ENCODE data around the gene SNRK.

SNRK gene

DNA sequence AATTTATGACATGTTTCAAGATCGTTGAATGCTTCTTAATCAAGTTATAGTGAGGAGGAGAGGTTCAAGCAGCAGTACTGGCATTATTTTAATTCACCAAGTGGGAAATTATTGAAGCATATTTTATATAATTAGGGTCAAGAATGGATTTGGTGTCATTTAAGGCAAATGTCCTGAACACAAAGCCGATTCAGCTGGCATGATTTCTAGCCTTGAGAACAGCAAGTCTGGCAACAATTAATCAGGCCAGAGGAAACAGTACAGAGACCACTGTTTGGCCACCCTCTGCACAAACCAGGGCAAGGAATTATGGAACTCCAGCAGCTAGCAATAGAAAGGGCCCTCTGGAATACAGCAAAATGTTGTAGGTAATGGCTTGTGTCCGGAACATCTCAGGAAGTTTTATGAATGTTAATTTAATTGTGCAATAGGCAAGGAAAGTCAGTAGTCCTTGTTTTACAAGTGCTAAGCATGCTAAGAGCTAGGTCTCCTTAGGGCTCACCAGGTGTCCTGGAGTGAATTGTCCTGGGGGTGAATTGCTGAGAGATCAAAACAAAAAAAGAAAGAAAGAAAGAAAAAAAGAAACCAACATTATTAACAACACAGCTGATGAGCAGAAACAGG lies 38.7 kb upstream of the SNRK start:
- no peak overlapping the region for H3K27ac ChIP-seq
- TF ChIP-seq ZFX (IDR thresholded peaks at IDR 0.05; ENCODE audit: borderline replicate concordance), result no peak
- TF ChIP-seq, protein P1, sequence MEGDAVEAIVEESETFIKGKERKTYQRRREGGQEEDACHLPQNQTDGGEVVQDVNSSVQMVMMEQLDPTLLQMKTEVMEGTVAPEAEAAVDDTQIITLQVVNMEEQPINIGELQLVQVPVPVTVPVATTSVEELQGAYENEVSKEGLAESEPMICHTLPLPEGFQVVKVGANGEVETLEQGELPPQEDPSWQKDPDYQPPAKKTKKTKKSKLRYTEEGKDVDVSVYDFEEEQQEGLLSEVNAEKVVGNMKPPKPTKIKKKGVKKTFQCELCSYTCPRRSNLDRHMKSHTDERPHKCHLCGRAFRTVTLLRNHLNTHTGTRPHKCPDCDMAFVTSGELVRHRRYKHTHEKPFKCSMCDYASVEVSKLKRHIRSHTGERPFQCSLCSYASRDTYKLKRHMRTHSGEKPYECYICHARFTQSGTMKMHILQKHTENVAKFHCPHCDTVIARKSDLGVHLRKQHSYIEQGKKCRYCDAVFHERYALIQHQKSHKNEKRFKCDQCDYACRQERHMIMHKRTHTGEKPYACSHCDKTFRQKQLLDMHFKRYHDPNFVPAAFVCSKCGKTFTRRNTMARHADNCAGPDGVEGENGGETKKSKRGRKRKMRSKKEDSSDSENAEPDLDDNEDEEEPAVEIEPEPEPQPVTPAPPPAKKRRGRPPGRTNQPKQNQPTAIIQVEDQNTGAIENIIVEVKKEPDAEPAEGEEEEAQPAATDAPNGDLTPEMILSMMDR (IDR thresholded peaks at IDR 0.05), result no peak

DNA sequence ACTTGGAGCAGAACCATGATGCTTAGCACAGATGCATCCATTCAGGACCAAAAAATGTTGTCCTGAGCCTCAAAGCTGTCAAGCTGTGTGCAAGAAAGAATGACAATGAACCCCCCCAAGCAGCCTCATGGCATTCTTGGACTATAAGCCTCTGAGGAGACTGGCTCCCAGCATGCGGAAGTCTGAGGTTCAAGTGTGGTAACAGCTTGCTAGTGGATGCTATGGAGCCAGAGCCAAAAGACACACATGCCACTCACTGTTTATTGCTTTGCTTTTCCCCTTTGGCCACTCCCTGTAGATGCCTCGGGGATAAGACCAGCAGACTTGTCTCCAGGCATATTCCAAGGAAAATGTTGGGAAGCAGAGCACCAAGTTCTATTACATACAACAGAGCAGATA lies 38.2 kb upstream of the SNRK start:
- no peak overlapping the region for H3K27ac ChIP-seq
- TF ChIP-seq, protein P1 (IDR thresholded peaks at IDR 0.05), result no peak
- no peak for TF ChIP-seq ZFX (IDR thresholded peaks at IDR 0.05; ENCODE audit: borderline replicate concordance)

DNA sequence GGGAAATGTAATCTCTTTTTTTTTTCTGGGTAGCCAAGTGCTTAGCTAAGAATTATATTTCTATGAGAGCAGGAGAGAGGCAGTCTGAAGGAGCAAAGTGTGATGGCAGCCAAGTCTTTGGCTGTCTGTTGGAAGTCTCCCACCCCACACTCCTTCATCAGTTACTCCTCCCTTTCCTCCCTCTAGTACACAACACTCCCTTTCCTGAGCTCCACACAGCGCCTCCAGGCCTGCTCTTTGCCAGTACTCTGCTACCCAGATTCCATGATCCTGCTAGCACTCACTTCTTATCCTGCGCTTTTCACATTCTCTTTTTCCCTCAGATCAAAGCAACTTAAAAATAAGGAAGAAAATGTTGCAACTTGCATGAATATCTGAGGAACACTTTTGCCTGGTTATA lies 37.4 kb upstream of the SNRK start:
- TF ChIP-seq, protein P1 (IDR thresholded peaks at IDR 0.05), result no peak
- no peak for TF ChIP-seq ZFX (IDR thresholded peaks at IDR 0.05; ENCODE audit: borderline replicate concordance)
- H3K27ac ChIP-seq, result no peak overlapping the region

DNA sequence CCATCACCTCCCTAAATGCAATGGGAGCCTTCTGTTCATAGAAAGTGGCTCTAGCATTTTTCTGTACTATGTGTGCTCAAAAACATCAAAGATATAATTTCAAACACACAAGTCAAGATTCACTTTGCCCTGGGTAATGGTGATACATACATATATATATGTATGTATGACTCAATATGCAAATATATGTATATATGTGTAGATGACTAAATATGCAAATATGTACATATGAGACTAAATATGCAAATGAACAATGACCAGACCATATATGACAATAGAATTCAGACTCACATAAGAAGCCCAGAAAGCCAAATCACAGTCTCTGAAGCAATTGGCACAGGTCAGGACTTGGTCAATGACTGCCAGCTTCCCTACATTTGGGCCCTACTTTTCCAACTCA lies 36.9 kb upstream of the SNRK start:
- TF ChIP-seq, protein P1 (IDR thresholded peaks at IDR 0.05), result no peak
- TF ChIP-seq ZFX (IDR thresholded peaks at IDR 0.05; ENCODE audit: borderline replicate concordance), result no peak
- no peak overlapping the region for H3K27ac ChIP-seq

DNA sequence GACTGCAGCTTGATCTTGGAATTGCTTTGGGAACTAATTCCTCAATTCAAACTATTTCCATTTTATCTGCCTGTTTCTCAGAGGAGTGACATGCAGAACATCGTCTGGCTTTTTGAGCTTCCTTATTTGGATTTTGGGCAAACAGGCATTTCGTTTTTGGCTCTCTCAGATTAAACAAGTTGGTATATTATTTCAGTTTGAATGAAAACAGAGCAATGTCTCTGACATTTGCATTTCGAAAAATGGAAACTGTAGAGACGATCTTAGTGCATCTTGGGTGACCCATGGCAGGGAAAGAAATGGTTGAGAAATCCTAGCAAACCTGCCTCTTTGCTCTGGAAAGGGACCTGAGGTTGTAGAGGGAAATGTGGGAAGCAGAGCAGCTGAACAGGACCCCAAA lies 33.0 kb upstream of the SNRK start:
- H3K27ac ChIP-seq, result no peak overlapping the region
- TF ChIP-seq ZFX (IDR thresholded peaks at IDR 0.05; ENCODE audit: borderline replicate concordance), result no peak
- TF ChIP-seq, protein P1 (IDR thresholded peaks at IDR 0.05), result no peak

DNA sequence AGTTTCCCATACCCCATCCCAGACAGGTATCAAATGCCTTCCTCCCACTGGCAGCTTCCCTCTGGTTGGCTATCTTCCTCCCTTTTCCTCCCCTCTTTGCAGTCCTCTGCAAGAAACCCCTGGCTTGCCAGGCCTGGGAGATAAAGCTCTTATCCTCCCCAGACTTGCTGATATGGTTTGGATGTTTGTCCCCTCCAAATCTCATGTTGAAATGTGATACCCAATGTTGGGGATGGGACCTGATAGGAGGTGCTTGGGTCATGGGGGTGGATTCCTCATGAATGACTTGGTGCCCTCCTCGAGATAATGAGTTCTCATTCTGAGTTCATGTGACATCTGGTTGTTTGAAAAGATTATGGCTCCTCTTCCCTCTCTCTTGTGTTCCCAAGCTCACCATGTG lies 32.2 kb upstream of the SNRK start:
- TF ChIP-seq, protein P1 (IDR thresholded peaks at IDR 0.05), result no peak
- no peak for TF ChIP-seq ZFX (IDR thresholded peaks at IDR 0.05; ENCODE audit: borderline replicate concordance)
- no peak overlapping the region for H3K27ac ChIP-seq

DNA sequence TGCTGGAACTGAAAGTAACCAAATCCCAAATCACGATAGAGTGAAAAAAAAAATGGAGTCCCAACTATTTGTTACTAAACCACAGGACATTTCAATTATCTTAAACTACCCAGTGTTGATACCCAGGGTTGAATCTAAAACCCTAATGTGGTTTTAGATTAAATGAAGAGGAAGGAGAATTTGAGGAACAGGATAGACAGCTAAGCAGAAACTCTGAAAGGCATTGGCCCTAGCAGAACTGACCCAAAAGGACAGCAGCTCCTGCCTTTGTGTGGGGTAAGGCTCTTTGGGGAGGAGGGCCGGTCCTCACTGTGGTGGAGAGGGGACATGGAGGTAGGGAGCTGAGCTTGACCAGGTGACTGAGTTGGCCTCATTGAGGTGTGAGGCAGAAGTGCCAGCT lies 30.7 kb upstream of the SNRK start:
- no peak for TF ChIP-seq ZFX (IDR thresholded peaks at IDR 0.05; ENCODE audit: borderline replicate concordance)
- TF ChIP-seq, protein P1 (IDR thresholded peaks at IDR 0.05), result no peak

More for the DNA sequence above, 30.7 kb upstream of the SNRK start:
- no peak overlapping the region for H3K27ac ChIP-seq
